GM12891 (cell line): Measurements from ENCODE around the gene RNASEL.

Experiments
- DNase-seq: peaks from one replicate; pipeline ENCODE4 v3.0.0; 2011; ENCODE audit warnings: low spot score; ENCODE audit not compliant: insufficient read length
- FAIRE-seq: peaks from 2 replicates; lab custom pipeline; 2011; peaks lifted over from hg19 to GRCh38; lab: Jason Lieb, UNC
- PAX5 ChIP-seq: IDR thresholded peaks from 2 replicates; pipeline ENCODE4 v1.6.1; 2011; ENCODE audit warnings: low read length, moderate library complexity, mild to moderate bottlenecking; ENCODE audit not compliant: insufficient read depth, severe bottlenecking
- POLR2A ChIP-seq: IDR thresholded peaks from 2 replicates; pipeline ENCODE4 v1.6.1; 2011; ENCODE audit warnings: low read depth, low read length, control low read depth
- POLR2AphosphoS5 ChIP-seq: IDR thresholded peaks from 2 replicates; pipeline ENCODE4 v1.6.1; 2011; ENCODE audit warnings: low read depth, low read length, control low read depth
- POU2F2 ChIP-seq: IDR thresholded peaks from 2 replicates; pipeline ENCODE4 v1.6.1; 2011; ENCODE audit warnings: low read depth, mild to moderate bottlenecking, control low read depth, low read length, moderate library complexity
- SPI1 ChIP-seq: IDR thresholded peaks from 2 replicates; pipeline ENCODE4 v1.6.1; 2011; ENCODE audit warnings: low read depth, low read length, control low read depth
- TAF1 ChIP-seq: IDR thresholded peaks from 2 replicates; pipeline ENCODE4 v1.6.1; 2011; ENCODE audit warnings: low read depth, low read length, control low read depth

RNASEL gene

DNA sequence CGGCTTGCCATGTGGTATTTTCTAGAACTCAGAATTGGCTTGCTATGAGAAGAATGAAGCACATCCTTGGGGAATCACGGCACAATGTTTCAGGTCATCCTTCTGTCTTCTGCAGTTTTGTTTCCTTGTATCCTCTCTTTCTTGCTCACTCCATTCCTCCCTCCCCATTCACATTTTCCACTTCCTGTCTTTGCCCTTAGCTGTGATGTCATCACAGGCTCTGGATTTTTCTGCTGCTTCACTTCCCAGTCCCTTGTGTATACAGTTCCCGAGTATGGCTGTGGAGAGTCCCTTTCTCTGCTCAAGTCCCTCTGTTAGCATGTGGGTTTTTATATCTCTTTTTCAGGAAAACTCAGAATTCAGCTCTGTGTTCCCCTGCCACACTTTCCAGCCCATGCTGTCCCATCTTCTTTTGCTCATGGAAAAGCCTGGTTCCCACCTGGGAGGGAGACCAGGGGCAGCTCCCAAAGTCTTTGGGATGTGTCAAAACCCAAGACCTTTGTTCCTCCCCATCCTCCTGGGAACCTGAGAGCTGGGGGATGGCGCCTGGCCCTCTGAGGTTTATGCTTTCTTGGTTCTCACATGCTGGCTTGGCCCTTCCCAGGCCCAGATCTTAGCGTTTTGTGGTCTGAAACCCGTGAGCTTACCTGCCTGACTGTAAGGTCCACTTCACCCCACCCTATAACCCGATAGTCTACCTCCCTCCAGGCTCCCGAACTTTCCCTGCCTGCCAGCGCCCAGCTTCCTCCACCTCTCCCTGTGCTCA lies 20.0 kb upstream of the RNASEL start:
- no peak for DNase-seq
- FAIRE-seq: peak; percentile 56
- no peak for TF ChIP-seq POLR2AphosphoS5
- TF ChIP-seq SPI1: peak; percentile 32; the same call in 1 of the 2 replicates

DNA sequence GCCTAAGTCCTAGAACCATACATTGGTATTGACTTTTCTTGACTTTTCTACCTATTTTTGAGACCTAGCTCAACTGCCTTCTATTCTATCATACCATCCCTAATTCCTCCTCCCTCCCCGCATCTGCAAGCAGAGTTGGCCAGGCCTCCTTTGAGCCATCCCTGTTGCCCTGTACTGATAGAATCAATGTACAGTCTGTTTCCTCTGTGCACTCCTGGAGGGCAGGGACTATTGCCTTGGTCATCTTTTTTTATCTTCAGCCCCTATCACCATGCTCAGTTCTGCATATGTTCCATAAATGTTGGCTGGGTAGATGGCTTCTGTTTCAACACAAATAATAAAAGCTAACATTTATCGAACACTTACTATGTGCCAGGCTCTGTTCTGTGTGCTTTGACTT lies 19.2 kb upstream of the RNASEL start:
- TF ChIP-seq POLR2A: no peak
- no peak for TF ChIP-seq PAX5
- no peak for TF ChIP-seq TAF1
- no peak for TF ChIP-seq POLR2AphosphoS5
- TF ChIP-seq SPI1: no peak
- no peak for TF ChIP-seq POU2F2
- DNase-seq: no peak
- peak; percentile 26 for FAIRE-seq

DNA sequence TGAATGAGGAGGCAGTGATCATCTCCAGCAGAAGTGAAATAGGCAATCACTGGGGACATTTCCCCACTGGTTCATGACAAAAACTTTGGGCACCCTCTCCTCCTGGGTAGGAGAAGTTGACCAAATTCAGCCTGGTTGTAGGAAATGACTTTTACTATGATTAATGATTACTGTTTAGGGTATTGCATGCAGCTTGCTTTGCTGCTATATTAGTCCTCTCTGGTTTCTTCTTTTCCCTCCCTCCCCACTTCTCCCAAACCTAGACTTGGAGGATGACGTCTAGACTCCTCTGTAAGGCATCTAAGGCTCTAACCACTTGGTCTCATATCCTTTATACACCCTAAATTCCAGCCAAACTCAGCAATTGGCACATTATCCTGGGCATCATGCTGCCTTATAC lies 18.5 kb upstream of the RNASEL start:
- no peak for FAIRE-seq
- no peak for TF ChIP-seq POLR2AphosphoS5
- no peak for TF ChIP-seq PAX5
- no peak for TF ChIP-seq POLR2A
- no peak for TF ChIP-seq TAF1
- TF ChIP-seq SPI1: no peak
- TF ChIP-seq POU2F2: no peak
- no peak for DNase-seq

DNA sequence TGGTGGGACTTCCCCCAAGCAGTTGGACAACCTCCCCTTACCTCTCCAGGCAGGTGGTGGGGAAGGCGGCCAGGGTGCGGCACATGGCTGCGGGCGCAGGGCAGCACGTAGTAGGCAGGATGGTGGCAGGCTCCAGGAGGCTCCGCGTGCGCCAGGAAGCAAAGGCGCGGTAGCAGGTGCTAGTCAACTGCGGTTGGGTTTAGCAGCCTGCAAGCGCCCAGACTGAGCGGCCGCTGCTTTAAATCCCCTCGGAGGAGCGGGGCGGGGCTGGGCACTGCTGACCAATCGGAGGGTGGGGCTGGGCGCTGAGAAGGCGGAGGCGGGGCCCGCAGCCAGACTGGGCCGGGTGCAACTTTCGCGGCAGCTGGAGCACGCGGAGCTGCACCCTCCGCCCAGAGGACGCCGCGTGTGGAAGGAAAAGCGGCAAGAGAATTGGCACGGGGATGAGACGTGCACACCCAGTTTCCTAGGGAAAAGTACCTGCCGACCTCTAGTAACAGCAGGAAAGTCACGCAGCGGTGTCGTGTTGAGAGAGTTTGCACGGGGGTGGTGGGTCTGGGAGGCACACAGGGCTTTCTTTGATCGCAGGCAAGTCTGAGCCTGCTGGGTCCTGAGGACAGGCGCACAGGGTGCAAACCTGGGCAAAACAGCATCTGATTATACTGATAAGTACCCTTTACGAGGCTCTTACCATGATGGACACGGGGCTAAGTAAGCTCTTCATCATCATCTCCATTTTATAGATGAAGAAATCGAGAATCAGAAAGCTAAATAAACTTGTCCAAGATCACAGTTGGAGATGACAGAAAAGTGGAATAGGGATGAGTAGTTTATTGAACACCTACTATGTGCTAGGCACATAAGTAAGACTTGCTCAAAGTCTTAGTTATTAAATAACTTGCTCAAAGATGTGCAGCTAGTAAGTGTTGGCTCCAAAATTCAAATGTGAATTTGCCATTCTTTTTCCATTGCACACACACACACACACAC lies 15.4 kb upstream of the RNASEL start, which contains the start of gene RGS16:
TSS of gene RGS16 (minus strand) at position 215 of the 990 bp plus-strand sequence. CDS start at position 85, 130 bp downstream.
- peak; percentile 93 for TF ChIP-seq TAF1
- TF ChIP-seq POU2F2: peak; percentile 95
- TF ChIP-seq POLR2AphosphoS5: peak; percentile 99
- no peak for TF ChIP-seq SPI1
- peak; percentile 99 for TF ChIP-seq POLR2A
- peak; percentile 30 for TF ChIP-seq PAX5
- DNase-seq (peak; percentile 93), FAIRE-seq (peak; percentile 91)

DNA sequence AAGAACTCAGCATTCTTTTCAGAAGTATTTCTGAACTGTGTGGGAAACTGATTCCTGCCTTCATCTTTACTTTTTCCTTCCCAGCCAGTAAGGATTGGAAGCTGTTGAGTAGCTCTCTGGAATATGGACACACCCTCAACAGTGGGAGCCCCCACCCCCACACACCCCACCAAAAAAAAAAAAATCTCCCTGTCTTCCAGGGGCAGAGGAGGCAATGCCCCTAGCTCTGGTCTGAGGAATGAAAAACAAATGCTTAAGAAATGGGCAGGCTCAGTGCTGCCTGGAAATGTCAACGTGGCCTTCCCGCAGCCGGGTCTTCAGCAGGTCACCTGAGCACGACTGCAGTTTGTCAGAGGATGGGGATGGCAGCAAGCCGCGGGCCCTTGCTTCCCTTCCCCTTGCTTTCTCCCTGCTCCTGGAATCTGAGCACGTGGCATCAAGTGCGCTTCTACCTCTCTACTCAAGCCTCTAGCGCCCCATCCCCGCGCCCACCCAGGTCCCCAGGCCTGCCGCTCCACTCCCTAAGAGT lies 14.7 kb upstream of the RNASEL start:
- TF ChIP-seq SPI1: no peak
- no peak for TF ChIP-seq TAF1
- no peak for TF ChIP-seq PAX5
- no peak for TF ChIP-seq POLR2A
- TF ChIP-seq POLR2AphosphoS5: no peak
- TF ChIP-seq POU2F2: no peak
- DNase-seq: no peak

DNA sequence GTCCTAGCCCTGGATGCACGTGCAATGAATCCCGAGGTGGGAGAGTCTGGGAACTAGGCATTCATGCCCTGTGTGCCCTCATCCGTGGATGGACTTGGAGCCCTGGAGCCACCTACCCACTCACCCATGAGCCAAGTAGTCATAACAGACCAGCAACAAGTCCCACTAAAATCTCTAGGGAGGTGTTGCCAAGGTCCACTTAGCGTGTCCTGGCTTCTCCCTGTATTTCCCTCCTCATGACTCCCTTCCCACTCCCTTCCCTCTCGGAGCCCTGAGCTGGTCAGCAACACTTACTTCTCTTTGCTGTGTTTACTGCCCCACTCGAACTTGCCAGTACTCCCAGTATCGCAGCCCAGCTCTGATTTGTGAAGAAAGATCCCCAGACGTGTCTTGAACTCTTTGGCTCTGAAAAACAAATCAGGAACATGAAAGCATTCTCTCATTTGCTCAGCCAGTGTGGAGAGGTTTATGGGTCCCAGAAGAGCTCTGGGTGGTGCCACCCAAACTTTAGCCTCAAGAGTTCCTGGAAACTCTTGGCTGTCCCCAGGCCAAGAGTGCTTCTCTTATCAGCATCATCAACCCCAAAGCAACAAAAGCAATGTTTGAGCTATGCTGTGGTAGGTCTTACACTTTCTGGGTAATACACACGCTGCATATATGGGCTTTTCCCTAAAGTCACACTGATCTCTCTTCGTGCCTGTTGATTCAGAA lies 14.0 kb upstream of the RNASEL start:
- no peak for TF ChIP-seq POLR2AphosphoS5
- TF ChIP-seq PAX5: no peak
- DNase-seq (no peak), FAIRE-seq (no peak)

More for the DNA sequence above, 14.7 kb upstream of the RNASEL start:
- FAIRE-seq: peak; percentile 72

DNA sequence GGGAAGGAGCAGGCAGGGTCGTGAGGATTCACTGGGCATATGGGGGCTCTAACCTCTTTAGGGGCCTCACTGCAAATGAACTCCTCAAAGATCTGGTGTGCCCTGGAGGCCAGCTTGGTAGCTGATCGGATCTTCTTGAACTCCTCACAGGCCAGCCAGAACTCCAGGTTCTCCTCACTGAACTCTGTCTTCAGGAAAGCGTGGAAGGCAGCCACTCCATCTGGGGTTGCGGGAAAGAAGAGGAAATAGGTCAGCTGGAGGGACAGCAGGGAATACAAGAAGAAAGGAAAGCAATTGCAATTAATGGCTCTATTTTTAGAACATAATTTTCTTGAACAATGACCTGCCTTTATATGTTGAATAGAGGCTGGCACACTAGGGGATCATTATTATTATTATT lies 12.9 kb upstream of the RNASEL start:
- FAIRE-seq (no peak), DNase-seq (no peak)
- TF ChIP-seq SPI1: no peak
- TF ChIP-seq PAX5: no peak
- no peak for TF ChIP-seq POU2F2
- no peak for TF ChIP-seq POLR2A
- no peak for TF ChIP-seq TAF1
- no peak for TF ChIP-seq POLR2AphosphoS5

DNA sequence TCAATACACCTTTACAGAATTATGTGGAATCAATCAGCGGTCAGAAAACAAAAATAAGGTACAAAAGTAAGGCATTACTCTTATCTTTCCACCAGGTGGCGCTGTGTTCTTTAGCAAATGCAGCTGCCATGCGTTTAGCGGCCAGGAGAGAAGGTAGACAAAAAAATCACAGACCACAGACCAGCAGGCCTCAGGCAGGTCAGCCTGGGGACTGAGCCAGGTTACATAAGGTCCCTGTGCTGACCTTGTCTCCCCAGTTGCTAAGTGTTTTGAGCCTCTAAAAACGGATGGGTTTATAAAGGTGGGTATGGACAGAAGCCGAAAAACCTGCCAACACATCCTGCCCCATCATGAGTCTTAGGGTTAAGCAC lies 12.3 kb upstream of the RNASEL start:
- DNase-seq (no peak), FAIRE-seq (peak; percentile 82)
- no peak for TF ChIP-seq POLR2A
- TF ChIP-seq TAF1: no peak
- TF ChIP-seq POU2F2: no peak
- no peak for TF ChIP-seq PAX5
- TF ChIP-seq SPI1: no peak
- no peak for TF ChIP-seq POLR2AphosphoS5

DNA sequence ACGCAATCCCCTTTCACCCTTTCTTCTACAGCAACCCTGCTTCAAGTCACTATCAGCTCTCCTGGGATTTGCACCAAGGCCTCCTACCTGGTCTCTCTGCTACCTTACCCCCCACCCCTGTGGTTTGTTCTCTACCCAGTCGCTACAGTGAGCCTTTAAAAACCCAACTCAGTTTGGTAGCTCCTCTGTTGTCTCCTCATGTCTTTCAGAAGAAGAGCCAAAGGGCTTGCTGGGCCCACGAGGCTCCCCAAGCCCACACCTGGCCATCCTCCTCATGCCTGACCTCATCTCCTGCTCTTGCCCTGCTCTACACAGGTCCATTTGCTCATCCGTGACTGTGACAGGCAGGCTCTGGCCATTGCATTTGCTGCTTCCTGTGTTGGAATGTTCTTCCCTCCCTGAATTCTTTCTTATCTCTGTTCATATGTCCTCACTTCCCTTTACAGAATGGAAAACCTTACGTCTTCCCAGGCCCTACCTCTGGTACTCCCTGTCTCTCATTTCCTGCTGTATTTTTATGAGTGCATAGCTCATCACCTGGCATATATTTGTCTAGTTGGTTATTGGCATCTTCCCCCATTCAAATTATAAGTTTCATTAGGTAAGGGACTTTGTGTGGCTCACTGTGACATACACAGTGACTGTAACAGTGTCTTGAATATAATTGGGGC lies 11.8 kb upstream of the RNASEL start:
- FAIRE-seq (no peak), DNase-seq (no peak)
- TF ChIP-seq POLR2AphosphoS5 (peak; percentile 9; the same call in 1 of the 2 replicates), POU2F2 (no peak)
